WTC11 (cell line): Measurements from ENCODE around the gene CIBAR2.

Source experiments
- ATF2 ChIP-seq: sonication (generic); formaldehyde crosslinking; IDR thresholded peaks from 2 replicates; pipeline ENCODE4 v1.8.1; 2022; ENCODE audit warnings: low read depth, missing genetic modification reagents, borderline replicate concordance
- E2F4 ChIP-seq: sonication (generic); formaldehyde crosslinking; IDR thresholded peaks from 2 replicates; pipeline ENCODE4 v1.8.1; 2022; ENCODE audit warnings: low read depth, mild to moderate bottlenecking, moderate library complexity, missing genetic modification reagents, borderline replicate concordance
- JUN ChIP-seq: sonication (generic); formaldehyde crosslinking; IDR thresholded peaks from 2 replicates; pipeline ENCODE4 v1.8.0; 2023; ENCODE audit warnings: mild to moderate bottlenecking, missing genetic modification reagents
- NFATC4 ChIP-seq: fragments of 250-450 bp; sonication (Bioruptor Pico); IDR thresholded peaks from 2 replicates; pipeline ENCODE4 v1.9.0; 2021; ENCODE audit warnings: mild to moderate bottlenecking
- STAT6 ChIP-seq: sonication (generic); formaldehyde crosslinking; conservative IDR thresholded peaks from 2 replicates; pipeline ENCODE4 v1.8.1; 2023; ENCODE audit warnings: mild to moderate bottlenecking, low read depth, missing genetic modification reagents, moderate library complexity
- ZBTB21 ChIP-seq: sonication (generic); formaldehyde crosslinking; IDR thresholded peaks from 2 replicates; pipeline ENCODE4 v1.8.1; 2023; ENCODE audit warnings: mild to moderate bottlenecking, missing genetic modification reagents, borderline replicate concordance
- ZNF232 ChIP-seq: sonication (generic); formaldehyde crosslinking; IDR thresholded peaks from 2 replicates; pipeline ENCODE4 v1.8.0; 2022; ENCODE audit warnings: mild to moderate bottlenecking, missing genetic modification reagents
- ZNF263 ChIP-seq: sonication (generic); formaldehyde crosslinking; IDR thresholded peaks from 2 replicates; pipeline ENCODE4 v1.8.1; 2022; ENCODE audit warnings: low read depth, mild to moderate bottlenecking, moderate library complexity, missing genetic modification reagents
- ZNF396 ChIP-seq: fragments of 250-450 bp; sonication (Bioruptor Pico); IDR thresholded peaks from 2 replicates; pipeline ENCODE4 v1.8.0; 2021; ENCODE audit warnings: mild to moderate bottlenecking, moderate library complexity, borderline replicate concordance
- TF ChIP-seq, protein P1 (sequence below): fragments of 200-600 bp; IDR thresholded peaks from 2 replicates; pipeline ENCODE4 v1.8.0; 2022; ENCODE audit warnings: antibody characterized with exemption

GRCh38 chr16:85138825-85139627 lies 26.8 kb upstream of the CIBAR2 start:
- TF ChIP-seq JUN (CRISPR knock-in tag) = no peak
- TF ChIP-seq ZNF263 (CRISPR knock-in tag) = no peak
- TF ChIP-seq ZNF232 (CRISPR knock-in tag) = no peak
- no peak for TF ChIP-seq STAT6 (CRISPR knock-in tag)
- no peak for TF ChIP-seq NFATC4 (CRISPR knock-in tag)
- no peak for TF ChIP-seq ZNF396
- no peak for TF ChIP-seq ZBTB21 (CRISPR knock-in tag)
- no peak for TF ChIP-seq E2F4
- TF ChIP-seq, protein P1, sequence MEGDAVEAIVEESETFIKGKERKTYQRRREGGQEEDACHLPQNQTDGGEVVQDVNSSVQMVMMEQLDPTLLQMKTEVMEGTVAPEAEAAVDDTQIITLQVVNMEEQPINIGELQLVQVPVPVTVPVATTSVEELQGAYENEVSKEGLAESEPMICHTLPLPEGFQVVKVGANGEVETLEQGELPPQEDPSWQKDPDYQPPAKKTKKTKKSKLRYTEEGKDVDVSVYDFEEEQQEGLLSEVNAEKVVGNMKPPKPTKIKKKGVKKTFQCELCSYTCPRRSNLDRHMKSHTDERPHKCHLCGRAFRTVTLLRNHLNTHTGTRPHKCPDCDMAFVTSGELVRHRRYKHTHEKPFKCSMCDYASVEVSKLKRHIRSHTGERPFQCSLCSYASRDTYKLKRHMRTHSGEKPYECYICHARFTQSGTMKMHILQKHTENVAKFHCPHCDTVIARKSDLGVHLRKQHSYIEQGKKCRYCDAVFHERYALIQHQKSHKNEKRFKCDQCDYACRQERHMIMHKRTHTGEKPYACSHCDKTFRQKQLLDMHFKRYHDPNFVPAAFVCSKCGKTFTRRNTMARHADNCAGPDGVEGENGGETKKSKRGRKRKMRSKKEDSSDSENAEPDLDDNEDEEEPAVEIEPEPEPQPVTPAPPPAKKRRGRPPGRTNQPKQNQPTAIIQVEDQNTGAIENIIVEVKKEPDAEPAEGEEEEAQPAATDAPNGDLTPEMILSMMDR = no peak
- no peak for TF ChIP-seq ATF2 (CRISPR knock-in tag)
